HG03095 (cell line): ENCODE measurements around the gene CDC123.
"Not testable (repeated sequence)": the region's sequence is repeated elsewhere in the genome, so short reads cannot be mapped to it uniquely, and the experiment has no call there.

Source experiments
- ATAC-seq: cut with Tn5 transposase; IDR thresholded peaks from one replicate; pipeline ENCODE4 v1.9.1; 2021; ENCODE audit warnings: moderate library complexity; ENCODE audit not compliant: unreplicated experiment

Gene CDC123

GRCh38 chr10:12287772-12288171, 91.8 kb downstream of the CDC123 start:
- ATAC-seq, result no peak

DNA sequence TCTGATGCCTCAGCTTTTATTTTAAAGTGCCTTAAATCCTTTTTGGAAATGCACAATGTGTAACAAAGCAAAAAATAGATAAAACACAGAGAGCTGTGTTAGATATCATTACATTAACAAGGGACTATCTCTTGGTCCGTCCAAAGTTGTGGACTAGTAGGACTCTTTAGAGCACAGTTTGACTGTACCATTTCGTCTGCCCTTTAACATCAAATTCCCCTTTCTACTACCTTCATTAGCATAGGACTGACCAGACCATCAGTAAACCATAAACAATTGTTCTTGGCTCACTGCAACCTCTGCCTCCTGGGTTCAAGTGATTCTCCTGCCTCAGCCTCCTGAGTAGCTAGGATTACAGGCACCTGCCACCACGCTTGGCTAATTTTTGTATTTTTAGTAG, 101.8 kb downstream of the CDC123 start:
- ATAC-seq, result not testable (repeated sequence)

GRCh38 chr10:12299222-12299965, 103.4 kb downstream of the CDC123 start:
- ATAC-seq, result no peak
